Type B pancreatic cell (in vitro differentiated cells): ENCODE data around the gene LRBA. TPM values are rescaled to one million over a fixed set of nuclear protein-coding genes. Genes with fewer than 3 reads are reported as not detected.

Experiments
- DNase-seq: peaks from one replicate; pipeline ENCODE4 v3.0.0; 2021; ENCODE audit warnings: mixed read lengths; ENCODE audit not compliant: unreplicated experiment; ENCODE audit errors: extremely low spot score
- H3K27ac Mint-ChIP-seq: 2 replicates; pipeline ENCODE4 v1.8.0; 2021; ENCODE audit warnings: mild to moderate bottlenecking, mixed read lengths
- H3K27me3 Mint-ChIP-seq: 2 replicates; pipeline ENCODE4 v1.8.0; 2021; ENCODE audit warnings: mixed read lengths
- H3K36me3 Mint-ChIP-seq: 2 replicates; pipeline ENCODE4 v1.8.0; 2021; ENCODE audit warnings: mixed read lengths
- H3K4me1 Mint-ChIP-seq: one replicate; pipeline ENCODE4 v1.8.0; 2021; ENCODE audit warnings: mixed read lengths; ENCODE audit not compliant: unreplicated experiment
- H3K4me3 Mint-ChIP-seq: 2 replicates; pipeline ENCODE4 v1.8.0; 2021; ENCODE audit warnings: mild to moderate bottlenecking, mixed read lengths
- H3K9me3 Mint-ChIP-seq: 2 replicates; pipeline ENCODE4 v1.8.0; 2021; ENCODE audit warnings: mixed read lengths
- CTCF ChIP-seq: fragments of 200-600 bp; sonication (generic); conservative IDR thresholded peaks from 2 replicates; pipeline ENCODE4 v1.5.0; 2021; ENCODE audit warnings: antibody characterized with exemption, mild to moderate bottlenecking
- total RNA-seq: library from RNA; stranded (reverse); gene quantifications from 2 replicates; pipeline ENCODE4 v1.2.1, GENCODE V29; 2021; ENCODE audit warnings: low replicate concordance

LRBA gene
- total RNA-seq, 1 donor from 2014 or later: 64.5 TPM

GRCh38 chr4:150581641-150582051 lies 433.4 kb downstream of the LRBA start:
- peak overlapping the region; percentile 89 for H3K4me3 Mint-ChIP-seq
- DNase-seq: no peak
- H3K36me3 Mint-ChIP-seq: peaks cover 43% of the 10 kb centered on the region
- H3K4me1 Mint-ChIP-seq: peaks cover 27% of the 10 kb centered on the region
- no peaks in the 10 kb centered on the region for H3K9me3 Mint-ChIP-seq
- H3K27me3 Mint-ChIP-seq: peaks cover 84% of the 10 kb centered on the region
- peak overlapping the region; percentile 82 for H3K27ac Mint-ChIP-seq
- TF ChIP-seq CTCF: no peak

GRCh38 chr4:150581056-150581605 lies 434.0 kb downstream of the LRBA start:
- Mint-ChIP-seq H3K9me3 (no peaks in the 10 kb centered on the region), H3K27me3 (peaks cover 79% of the 10 kb centered on the region), H3K36me3 (peaks cover 38% of the 10 kb centered on the region), H3K4me3 (peak overlapping the region; percentile 89), H3K27ac (peak overlapping the region; percentile 82), H3K4me1 (peaks cover 27% of the 10 kb centered on the region)
- no peak for TF ChIP-seq CTCF
- DNase-seq: no peak

- peak overlapping the region; percentile 23 for H3K27ac Mint-ChIP-seq
- peaks cover 30% of the 10 kb centered on the region for H3K36me3 Mint-ChIP-seq
- no peak for TF ChIP-seq CTCF
- peaks cover 27% of the 10 kb centered on the region for H3K4me1 Mint-ChIP-seq
- no peaks in the 10 kb centered on the region for H3K9me3 Mint-ChIP-seq
- DNase-seq: no peak
- peaks cover 75% of the 10 kb centered on the region for H3K27me3 Mint-ChIP-seq
- H3K4me3 Mint-ChIP-seq: peak overlapping the region; percentile 89
Observed at GRCh38 chr4:150580306-150580705, 434.8 kb downstream of the LRBA start.

GRCh38 chr4:150579551-150580234 lies 435.4 kb downstream of the LRBA start:
- Mint-ChIP-seq H3K27ac (peak overlapping the region; percentile 64), H3K4me1 (peaks cover 30% of the 10 kb centered on the region)

GRCh38 chr4:150578745-150579501 lies 436.2 kb downstream of the LRBA start:
- Mint-ChIP-seq H3K9me3 (no peaks in the 10 kb centered on the region), H3K27me3 (peaks cover 65% of the 10 kb centered on the region), H3K36me3 (peaks cover 21% of the 10 kb centered on the region), H3K4me3 (peak overlapping the region; percentile 89), H3K4me1 (peaks cover 28% of the 10 kb centered on the region), H3K27ac (peak overlapping the region; percentile 64)
- no peak for DNase-seq
- no peak for TF ChIP-seq CTCF

More at GRCh38 chr4:150579551-150580234, 435.4 kb downstream of the LRBA start:
- Mint-ChIP-seq H3K9me3 (no peaks in the 10 kb centered on the region), H3K36me3 (peaks cover 28% of the 10 kb centered on the region), H3K4me3 (peak overlapping the region; percentile 89), H3K27me3 (peaks cover 73% of the 10 kb centered on the region)
- no peak for TF ChIP-seq CTCF
- peak; percentile 76 for DNase-seq
